HG02759 (cell line): ENCODE data around the gene TGFBR3.

Experiments
- ATAC-seq: cut with Tn5 transposase; IDR thresholded peaks from one replicate; pipeline ENCODE4 v1.9.1; 2021; ENCODE audit warnings: mild to moderate bottlenecking, moderate library complexity; ENCODE audit not compliant: unreplicated experiment

Gene TGFBR3

DNA sequence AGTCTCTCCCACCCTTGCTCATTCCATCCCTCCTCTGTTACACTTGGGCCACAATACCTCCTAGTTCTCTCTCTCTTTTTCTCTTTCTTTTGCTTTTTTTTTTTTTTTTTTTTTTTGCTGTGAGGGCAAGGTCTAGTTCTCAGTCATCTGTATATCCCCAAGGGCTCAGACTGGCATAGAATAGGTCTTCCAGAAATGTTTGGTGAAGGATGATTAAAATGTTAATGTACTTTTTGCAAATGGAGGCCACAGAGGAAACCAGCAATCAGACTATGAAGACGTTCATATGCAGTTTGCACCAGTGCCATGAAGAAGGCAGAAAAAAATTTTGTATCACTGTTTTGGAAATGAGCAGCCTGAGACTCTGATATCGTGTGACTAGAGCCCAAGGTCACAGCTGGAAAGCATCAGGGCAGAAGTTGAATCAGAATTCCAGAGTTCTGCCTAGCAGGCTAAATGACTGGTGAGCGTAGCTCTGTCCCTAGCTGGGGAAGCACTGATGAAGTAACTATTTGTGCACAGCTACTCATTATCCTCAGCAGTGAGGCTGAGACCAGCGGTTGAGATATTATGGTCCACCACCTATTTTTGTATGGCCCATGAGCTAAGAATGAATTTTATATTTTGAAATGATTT, 186.5 kb downstream of the TGFBR3 start:
- ATAC-seq = no peak

DNA sequence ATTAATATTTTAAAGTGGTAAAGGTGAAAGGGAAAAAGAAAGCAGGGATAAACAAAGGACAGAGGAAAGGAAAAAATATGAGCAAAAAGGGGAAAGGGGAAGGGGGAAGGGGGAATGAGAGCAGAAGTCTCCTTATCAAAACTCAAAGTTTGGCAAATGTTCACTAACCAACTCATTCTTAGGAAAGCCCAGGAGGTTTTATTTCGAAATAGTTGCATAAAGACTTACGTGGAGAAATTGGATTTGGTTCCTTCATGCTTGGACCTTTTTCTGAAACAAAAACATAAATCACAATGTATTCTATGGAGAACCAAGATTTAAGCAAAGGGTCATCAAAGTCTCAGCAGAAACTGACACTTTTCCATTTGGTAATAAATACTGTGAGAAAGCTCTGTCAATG, 188.1 kb downstream of the TGFBR3 start:
- ATAC-seq = no peak

DNA sequence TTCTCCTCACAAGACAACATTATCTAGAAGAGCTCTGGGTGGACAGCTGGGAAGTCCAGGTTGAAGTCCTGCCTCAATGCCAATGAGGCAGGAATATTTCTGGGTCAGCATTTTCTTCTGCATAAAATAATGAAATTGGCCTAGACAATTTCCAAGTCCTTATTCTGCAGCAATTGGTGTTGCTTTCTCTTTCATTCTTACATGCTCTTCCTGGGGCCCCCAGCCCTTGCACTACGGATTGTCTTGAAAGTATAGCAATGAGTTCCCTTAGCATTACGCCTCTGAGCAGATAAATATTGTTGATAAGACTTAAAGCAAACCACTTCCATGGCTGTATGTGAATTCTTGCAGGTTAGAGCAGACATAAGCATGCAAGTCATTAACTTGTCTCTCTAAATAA, 188.5 kb downstream of the TGFBR3 start:
- peak; percentile 80 for ATAC-seq

DNA sequence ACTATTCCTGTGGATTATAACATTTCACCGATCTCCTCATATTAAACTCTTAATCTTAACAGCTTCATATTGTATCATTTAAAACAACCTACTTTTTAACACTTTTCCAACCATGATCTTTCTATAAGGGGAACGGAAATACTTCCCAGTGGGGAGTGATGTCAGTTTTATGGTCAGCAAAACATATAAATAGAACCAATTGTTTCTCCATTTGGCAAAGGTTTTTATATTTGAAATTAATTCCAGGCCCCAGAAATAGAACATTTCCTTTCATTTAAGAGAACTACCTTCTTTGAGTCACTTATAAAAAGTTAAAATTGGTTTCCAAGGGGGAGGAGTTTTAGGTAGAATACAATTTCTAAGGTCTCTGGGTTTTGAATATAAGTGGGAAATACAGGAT, 189.6 kb downstream of the TGFBR3 start:
- ATAC-seq = no peak

DNA sequence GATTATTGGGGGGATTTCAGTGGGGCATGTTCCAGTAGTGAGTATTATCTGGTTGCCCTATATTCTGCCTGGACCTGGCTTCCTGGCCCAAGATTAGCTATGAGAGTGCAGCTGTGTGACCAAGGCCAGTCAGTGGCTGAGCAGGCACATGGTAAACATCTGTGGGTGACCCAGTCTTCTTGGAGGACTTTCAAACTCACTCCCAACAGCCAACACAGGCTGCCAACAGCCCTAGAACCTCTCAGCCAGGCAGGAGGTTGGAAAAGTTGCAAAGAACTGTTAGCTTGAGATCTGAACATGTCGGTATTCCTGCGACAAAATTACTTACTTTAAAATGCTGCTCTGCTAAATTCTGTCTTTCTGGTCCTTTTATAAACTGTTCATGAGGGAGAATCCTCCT, 192.4 kb downstream of the TGFBR3 start:
- no peak for ATAC-seq

DNA sequence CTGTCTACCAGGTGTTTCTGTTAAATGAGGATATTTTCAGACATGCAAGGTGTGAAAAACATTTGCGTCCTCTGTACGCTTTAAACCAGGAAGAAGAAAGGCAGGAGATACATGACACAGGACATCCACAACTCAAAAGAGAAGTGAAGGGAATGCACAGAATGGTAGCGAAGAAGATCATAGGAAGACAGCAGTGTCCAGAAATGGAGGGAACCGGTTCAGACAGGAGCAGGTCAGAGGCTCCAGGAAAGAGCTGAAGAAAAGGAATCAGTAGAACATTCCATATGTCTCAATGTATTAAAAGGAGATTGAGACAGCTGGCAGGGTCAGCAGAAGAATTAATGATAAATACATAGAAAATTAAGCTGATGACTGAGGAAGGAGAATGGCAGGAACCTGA, 194.4 kb downstream of the TGFBR3 start:
- no peak for ATAC-seq

DNA sequence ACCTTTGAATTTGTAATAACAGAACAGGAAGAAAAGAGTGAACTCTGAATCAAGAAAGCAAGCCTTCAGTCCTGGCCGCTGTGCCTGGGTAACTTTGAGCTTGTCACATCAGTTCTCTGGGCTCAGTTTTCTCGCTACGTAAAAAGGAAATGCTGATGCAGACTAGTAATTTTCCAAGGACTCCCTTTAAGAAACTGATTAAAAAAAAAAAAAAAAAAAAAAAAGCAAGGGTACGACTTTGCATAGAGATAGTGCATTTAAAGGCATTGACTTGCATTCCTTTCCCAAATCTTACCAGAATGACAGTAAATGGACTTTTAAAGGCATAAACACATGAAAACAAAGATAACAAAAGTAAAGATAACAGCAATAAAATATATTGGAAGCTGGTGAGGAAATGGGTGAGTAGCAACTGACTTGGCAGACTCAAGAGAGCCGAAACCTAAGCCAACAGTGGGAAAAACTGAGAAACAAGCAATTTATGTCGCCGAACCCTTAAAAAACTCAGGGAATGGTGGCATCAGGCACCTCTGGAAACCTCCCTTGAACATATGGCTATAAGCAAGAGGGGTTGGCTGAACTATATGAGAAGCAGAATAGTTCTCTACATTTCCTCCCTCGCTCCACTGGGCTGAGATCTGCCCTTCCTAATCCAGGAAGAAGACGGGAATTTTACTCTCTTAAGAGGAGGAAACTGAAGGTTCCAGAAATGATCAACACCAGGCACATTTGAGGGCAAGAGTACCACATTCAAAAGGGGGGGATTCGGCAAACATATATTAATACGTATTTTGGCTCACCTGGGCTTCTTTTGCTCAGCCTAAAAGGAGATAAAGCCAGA, 196.1 kb downstream of the TGFBR3 start:
- ATAC-seq = no peak

DNA sequence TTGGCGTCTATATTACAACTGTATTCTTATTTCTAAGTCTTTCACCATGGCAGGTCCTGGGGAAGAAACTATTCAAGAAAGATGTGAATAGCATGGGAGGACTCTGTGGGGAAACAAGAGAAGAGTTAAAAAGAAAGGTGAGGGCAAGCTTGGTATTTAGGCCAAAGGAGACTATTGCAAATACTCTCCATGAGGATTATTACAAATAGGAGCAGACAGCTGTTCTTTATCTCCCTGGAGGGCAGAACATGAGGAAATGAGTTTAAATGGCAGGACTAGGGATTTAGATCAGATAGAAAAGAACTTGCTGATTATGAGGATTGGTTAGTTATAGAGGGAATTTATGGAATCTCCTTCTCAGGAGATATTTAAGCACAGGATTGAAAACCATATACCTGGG, 198.5 kb downstream of the TGFBR3 start:
- no peak for ATAC-seq

DNA sequence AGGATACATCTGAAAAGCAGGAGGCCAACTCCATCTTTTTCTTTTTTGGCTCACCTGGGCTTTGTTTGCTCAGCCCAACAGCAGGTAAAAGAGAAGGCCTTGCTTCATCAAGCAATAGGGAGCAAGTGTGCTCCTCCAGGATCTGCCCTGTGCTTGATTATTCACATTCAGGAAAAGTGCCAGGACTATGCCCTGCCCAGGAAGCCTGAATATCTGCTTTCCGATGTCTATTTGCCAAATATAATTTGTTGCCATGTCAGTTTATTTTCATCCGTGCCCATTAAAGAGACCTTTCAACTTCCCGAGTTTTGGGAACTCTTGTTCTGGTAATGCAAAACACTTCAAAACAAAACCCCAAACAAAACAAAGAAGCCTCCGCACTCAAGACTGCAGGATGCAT, 200.0 kb downstream of the TGFBR3 start:
- no peak for ATAC-seq

DNA sequence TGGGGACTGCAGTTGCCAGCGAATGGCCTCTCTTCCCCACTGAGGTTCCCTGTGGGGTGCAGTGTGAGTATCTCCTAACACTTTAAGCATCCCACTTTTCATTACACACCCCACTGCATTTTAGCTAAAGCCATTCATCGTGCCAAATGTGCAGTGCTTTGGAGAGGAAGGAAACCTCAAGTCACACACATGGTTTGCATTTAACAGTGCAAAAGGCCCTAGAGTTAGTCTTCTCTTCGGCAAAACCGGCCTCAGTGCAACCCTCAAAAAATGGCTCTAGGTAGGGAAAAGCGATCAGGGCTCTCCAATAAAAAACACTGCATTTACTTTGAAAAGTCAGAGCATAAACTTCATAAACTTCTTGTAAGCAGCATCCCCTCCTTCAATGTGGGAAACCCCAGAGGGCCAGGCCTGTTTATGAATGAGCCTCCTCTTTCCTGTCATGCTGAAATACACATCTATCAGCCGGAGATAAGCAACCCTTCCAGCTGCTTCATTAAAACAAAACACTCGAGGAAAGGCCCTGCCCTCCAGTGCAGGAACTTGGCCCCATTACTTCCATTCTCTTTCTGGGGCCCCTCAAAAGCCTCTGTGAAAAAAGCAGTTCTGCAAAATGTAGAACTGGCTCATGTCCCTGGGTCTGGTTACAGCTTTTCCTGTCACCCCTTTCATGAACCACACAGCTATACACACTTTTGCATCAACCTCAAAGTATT, 201.3 kb downstream of the TGFBR3 start:
- no peak for ATAC-seq

DNA sequence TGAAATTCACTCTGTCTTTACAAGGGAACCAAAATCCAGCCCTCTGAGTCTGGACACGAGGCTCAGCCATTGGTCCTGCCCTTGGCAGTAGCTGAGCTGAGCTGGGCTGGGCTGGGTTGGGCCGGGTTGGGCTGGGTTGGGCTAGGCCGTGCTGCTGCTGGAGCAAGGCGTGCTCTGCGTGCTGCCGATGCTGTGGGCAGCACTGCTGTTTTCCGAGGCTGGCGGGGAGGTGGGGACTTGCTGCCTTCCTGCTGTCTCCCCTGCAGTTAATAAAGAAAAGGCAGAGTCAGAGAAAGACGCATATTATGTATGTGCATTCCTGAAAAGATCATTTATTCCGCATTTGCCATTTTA, 202.4 kb downstream of the TGFBR3 start:
- ATAC-seq = no peak

DNA sequence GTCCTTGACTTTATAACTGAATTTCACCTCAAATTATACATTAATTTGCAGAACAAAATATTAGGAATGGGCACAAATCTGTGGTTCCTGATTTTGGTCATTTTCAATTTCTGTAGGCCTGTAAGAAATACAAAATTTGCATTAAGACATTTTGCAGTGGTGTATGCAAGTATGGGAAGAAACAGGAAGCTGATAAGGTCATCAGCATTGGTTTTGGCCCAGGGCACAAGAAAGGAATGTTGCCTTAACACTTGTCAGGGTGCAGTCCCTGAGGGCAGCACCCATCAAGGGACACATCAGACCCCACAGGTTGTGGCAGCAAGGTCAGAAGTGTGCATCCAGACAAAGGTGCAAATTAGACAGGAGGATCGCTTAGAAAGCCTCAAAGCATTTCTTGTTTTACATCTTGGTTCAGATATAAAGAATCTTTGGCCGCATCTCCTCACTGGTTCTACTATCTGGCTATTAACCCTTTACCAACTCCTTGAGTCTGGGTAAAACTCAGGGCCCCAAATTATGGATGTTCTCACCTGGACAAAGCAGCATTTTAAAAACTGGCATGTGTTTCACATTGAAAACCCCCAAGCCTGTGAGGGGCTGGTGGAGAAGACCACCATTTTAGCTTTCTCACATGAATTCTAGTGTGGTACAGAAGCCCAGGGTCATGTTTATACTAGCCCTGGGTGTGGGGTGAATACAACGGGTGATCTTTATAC, 202.9 kb downstream of the TGFBR3 start:
- no peak for ATAC-seq

DNA sequence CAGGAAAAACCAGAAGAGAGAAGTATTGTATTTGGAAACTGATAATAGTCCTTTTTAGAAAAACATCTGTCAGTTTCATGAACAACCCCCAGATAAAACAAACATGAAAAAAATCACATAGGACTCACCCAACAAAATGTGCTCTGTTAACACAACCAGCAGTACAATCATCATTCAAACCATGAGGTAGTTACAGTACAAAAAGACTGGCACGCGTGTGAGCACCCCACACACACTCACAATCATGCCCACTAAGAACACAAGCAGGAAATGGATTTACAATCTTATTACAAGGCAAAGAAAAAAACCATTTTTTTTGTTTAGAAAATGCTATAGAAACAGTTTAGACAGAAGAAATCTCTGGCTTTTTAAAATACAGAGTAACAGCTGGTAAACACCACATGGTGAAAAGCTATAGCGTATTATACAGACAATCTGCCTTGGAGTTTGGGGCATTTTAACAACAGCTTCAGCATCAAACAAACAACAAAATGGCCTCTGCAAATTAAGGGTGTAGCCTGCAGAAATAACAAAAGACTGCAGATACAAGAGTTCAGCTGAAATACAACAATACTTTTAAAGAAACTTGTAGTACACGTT, 205.3 kb downstream of the TGFBR3 start:
- ATAC-seq = no peak

DNA sequence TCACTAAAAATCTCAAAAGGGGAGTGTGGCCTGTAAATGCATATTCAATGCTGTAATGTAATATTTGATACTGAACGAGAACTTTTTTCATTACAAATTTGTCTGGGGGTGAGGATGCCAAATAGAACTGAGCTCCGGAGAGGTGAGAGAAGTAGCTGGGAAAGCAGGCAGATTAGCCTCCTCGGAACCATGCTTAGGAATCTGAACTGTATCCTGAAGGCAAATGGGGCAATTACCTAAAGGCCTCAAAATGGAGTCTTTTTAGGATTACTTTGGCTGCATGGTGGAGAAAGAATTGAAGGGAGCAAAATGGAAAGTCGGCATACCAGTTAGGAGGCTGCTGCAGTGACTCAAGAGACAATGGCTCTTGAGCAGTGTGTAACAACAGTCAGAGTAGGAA, 206.5 kb downstream of the TGFBR3 start:
- no peak for ATAC-seq

DNA sequence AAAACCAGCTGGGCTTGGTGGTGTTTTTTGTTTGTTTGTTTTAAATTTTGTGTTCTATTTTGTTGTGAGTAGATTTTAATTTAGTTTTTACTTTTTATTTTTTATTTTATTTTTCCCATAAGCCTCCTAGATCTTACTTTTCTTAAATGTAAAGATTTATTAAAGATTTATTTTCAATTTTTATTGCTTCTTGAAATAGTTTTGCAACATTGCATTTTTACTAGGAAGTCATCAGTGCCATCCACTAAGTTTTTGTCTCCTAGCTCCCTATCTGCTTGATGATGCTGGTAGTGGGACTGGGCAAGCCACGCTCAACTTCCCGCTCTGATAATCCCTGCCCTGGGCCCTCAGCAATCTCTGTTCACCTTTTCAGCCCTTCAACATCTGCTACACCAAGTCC, 209.9 kb downstream of the TGFBR3 start:
- no peak for ATAC-seq

DNA sequence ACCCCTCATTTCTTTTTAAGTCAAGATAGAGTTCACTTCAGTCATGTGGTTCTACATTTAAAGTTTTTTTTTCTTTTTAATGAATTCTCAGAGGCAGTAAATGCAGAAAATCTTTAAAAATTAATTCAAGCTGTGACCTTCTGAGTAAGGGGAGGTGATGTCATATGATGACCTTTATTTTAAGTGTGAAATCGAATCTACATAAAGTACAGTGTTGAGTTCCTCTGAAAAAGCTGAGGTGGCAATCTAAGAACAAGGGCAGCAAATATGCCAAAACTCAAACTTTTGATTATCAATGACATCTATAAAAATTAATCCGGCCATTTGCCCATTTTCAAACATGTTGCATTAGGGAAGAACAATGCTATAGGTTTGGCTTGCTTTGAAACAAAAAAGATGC, 211.8 kb downstream of the TGFBR3 start:
- no peak for ATAC-seq

DNA sequence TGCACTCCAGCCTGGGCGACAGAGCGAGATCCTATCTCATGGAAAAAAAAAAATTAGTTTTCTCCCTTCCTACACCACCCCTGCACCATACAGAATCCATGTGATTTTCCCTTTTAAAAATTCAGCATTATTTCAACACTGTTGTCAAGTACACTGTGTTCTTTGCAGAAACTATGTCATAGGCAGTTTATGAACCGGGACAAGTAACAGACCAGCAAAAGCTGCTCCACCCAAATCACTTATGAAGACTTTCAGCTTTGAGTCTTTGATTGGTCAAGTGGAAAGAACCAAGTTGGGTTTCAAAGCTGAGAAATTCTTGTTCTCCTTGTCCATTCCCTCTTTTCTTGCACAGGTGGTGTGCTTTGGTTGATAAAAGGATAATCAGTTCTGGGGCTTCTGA, 212.3 kb downstream of the TGFBR3 start:
- no peak for ATAC-seq

DNA sequence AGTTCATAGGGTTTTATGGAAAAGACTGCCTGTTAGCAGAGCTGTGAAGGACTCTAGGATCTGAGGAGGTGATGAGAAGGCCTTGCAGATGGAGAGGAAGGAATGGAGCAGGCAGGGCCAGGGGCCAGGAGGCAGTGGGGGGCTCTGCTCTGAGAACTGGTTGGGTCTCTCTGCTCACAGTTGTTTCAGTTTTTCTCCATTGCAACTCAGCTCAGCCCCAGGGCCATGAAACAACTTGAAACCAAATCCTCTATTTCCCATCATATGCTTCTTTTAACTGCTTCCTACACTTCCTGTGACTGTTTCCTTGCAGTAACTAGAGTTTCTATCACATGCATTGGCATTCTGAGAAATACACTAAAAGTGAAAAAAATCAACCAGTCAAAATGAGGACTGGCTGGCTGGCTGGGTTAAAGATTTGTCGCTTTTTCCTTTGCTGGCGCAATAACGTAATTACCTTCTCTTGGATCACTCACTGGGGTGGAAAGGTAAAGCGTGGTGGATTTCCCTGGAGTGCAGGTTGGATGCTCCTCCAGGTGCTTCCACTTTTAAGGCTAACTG, 213.3 kb downstream of the TGFBR3 start:
- no peak for ATAC-seq

DNA sequence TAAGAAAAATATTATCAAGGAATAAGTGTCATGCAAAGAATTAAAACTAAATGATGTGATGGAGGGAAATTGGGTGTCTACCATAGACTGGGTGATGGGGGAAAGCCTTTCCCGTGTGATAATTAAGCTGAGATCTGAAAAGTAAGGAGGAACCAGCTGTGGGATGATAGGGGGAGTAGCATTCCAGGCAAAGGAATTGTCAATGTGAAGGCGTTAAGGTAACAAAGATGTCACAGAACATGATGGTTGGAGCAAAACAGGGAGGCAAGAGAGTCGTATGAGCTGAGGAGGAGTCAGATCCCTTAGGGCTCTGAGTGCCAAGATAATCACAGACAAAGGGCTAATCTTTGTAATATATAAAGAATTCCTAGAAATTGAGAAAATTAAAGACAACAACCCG, 215.2 kb downstream of the TGFBR3 start:
- ATAC-seq = no peak

DNA sequence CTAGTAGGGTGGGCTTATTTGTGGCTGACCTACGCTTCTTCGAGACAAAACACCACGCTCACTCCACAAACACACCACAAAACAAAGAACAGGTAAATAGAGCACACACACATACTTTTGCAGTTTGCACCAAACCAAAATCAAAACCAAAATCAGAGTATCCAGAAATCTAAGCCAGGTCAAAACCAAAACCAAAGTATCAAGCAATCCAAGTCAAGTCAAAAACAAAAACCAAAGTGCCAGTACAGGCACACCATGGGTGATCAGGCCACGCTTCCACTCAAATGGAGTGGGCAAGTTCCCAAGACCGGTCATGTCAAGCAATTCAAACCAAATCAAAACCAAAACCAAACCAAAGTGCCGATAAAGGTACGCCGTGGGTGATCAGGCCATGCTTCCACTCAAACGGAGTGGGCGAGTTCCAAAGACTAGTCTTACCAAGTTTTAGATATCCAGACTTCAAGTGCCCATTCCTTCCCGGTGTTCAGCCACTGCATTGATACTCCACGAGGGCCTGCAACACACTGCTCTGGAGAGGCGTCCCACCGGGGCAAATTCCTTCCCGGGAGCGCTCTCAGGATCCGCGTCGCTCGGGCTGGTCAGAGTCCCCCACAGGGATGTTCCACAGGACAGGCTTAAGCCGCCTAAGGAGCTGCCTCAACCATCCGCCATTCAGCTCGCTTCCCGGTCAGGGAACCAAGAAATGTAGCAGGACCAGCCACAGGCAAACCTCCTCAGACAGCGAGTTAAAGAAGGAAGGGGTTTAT, 216.2 kb downstream of the TGFBR3 start:
- ATAC-seq = no peak
